Cardiac fibroblast (primary cell): ENCODE results near the gene NRXN3.

ENCODE experiments used
- DNase-seq, 2 donors: peaks; one replicate each; pipeline versions ENCODE4 v3.0.0 to v3.0.0-alpha.2; 2010; ENCODE audit warnings: low read depth in 2 of 2
- H3K4me3 ChIP-seq, 2 donors: replicated peaks in 1 of 2; 1 replicate in 1 of 2; 2 replicates in 1 of 2; pipeline ENCODE4 v1.5.1; 2011; ENCODE audit warnings: low read depth in 2 of 2, low read length in 2 of 2, mild to moderate bottlenecking in 2 of 2, moderate library complexity in 1 of 2
- TF ChIP-seq, protein P1 (sequence below): IDR thresholded peaks from one replicate; pipeline ENCODE4 v1.5.1; 2011; ENCODE audit warnings: low read depth, mild to moderate bottlenecking, low read length, inconsistent platforms

NRXN3 gene

DNA sequence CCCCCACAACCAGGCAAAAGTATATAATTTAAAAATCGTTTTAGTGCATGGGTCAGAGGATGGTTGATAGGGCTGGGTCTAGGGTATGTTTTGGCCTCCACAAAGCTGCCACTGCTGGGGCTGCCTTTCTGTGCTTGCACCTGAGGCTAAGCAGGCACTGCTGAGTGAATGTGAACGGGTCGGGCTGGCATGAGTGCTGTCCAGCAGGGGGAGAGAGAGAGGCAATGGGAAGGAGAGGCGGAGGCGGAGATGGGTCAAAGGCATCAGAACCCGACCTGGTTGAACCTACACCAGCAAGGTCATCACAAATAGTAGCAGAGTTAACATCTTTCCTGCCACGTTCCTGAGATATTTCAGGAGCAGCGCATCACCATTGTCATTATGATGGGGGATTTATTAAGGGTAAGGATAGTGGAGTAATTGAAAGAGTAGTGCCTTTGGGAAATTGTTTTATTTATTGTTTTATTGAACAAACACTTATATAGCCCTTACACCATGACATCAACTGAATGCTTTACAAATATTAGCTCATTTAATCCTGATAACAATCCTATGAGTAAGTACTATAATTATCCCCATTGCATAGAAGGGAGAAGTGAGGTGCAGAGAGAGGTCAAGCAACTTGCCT, 5.8 kb upstream of the NRXN3 start:
- H3K4me3 ChIP-seq = no peak overlapping the region
- TF ChIP-seq, protein P1, sequence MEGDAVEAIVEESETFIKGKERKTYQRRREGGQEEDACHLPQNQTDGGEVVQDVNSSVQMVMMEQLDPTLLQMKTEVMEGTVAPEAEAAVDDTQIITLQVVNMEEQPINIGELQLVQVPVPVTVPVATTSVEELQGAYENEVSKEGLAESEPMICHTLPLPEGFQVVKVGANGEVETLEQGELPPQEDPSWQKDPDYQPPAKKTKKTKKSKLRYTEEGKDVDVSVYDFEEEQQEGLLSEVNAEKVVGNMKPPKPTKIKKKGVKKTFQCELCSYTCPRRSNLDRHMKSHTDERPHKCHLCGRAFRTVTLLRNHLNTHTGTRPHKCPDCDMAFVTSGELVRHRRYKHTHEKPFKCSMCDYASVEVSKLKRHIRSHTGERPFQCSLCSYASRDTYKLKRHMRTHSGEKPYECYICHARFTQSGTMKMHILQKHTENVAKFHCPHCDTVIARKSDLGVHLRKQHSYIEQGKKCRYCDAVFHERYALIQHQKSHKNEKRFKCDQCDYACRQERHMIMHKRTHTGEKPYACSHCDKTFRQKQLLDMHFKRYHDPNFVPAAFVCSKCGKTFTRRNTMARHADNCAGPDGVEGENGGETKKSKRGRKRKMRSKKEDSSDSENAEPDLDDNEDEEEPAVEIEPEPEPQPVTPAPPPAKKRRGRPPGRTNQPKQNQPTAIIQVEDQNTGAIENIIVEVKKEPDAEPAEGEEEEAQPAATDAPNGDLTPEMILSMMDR = peak; percentile 19
- no peak for DNase-seq

DNA sequence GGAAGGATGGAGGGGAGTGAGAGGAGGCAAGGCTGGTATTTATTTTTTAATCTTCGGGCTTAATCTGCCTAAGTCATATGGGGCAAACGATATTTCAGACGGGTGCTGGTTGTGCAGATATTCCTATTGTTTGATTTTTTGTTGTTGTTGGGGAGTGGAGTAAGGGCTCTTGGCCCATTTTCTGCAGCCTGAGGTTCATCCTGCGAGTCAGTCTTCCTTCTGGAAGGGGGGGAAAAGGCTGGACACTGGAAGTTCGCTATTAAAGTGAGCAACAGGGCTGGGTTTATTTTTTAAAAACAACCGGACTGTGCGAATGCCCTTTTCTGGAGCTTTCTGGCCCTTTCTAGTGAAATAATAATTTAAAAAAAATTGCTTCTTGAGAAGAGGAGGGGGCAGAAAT, 2.3 kb downstream of the NRXN3 start:
- TF ChIP-seq, protein P1 = no peak
- DNase-seq = no peak
- H3K4me3 ChIP-seq = no peak overlapping the region

DNA sequence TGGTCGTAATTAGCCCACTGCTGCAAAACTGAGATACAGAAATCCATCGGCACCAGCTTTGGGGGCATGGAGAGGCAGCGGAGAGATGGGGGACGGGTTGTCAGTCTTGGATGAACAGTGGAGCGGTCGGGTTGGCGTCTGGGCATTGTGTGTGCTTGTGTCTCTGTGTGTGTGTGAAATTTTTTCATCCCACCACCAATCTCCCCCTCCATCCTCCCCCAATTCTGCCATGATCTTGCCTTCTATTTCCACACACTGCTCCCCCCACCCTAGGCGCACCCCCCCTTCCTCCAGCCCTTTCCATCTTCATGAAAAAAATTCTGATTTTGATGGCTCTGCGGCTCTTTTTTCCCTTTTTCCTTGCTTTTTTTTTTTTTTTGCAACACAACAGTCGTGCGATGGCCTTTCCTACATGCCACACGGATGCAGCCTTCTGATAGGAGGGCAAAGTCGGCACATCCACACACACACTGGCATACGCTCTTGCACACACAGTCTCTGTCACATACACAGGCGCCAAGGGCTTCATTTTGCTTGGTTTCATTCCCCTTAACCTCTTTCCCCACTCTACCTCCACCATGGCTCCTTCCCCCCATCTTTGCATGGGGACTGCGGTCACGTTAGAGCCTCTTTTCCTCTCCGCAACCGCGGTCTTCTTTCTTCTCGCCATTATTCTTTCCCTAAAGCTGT, 3.3 kb downstream of the NRXN3 start:
- TF ChIP-seq, protein P1 = no peak
- no peak for DNase-seq
- no peak overlapping the region for H3K4me3 ChIP-seq

DNA sequence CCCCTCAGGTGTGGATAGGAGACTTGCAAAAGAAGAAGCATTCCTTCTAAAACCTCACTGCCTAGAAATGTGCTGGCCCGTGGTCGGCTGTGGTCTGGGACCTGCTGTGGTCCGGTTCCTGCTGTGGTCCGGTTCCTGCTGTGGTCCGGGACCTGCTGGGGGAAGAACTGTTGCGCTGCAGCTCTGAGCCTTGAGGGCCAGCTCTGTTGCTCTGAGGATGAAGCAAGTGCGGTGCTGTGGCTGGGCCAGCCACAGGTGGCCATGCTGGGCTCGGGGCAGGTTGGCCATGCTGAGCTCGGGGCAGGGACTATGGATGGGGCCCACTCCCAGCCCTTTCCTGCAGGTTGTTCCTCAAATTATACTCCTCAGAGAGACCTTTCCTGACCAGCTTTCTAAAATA, 5.2 kb downstream of the NRXN3 start:
- TF ChIP-seq, protein P1 = no peak
- no peak for DNase-seq
- H3K4me3 ChIP-seq = no peak overlapping the region

DNA sequence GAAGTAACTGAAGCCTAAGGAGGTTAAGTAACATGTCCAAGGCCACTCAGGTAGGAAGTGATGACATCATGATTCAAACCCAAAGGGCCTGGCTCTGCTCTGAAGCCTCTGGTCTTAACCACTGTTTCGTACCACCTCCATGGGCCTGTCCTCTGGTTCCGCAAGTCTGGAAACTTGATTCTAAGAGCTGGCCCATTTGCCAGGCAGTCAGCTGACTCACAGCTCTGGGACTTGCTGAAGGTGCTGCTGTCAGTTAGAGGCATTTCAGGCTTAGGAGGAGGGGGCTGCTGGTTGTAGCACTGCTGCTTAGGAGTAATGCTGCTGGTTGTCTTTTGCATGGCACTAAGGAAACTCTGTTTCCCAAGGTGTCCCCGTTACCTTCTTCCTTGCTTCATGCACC, 7.9 kb downstream of the NRXN3 start:
- no peak for DNase-seq
- TF ChIP-seq, protein P1 = no peak
- no peak overlapping the region for H3K4me3 ChIP-seq

DNA sequence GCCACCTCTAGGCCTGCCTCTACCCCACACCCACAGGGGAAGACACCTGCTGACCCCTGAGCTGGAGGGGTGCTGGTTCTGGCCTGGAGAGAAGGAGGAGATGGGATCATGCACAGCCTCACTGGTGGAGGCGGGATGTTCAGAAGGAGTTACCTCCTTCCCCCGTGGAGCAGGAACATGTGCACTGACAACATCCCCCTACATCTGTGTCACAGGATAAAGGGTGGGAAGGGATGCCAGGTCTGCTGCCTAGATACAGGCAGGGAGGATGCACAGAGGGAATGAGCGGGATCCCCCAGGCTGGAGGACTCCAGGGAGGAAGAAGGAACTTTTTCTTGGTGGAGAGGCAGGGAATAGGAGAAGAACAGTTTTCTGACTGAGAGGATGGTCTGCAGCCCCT, 8.8 kb downstream of the NRXN3 start:
- H3K4me3 ChIP-seq = no peak overlapping the region
- TF ChIP-seq, protein P1 = no peak
- DNase-seq = no peak

DNA sequence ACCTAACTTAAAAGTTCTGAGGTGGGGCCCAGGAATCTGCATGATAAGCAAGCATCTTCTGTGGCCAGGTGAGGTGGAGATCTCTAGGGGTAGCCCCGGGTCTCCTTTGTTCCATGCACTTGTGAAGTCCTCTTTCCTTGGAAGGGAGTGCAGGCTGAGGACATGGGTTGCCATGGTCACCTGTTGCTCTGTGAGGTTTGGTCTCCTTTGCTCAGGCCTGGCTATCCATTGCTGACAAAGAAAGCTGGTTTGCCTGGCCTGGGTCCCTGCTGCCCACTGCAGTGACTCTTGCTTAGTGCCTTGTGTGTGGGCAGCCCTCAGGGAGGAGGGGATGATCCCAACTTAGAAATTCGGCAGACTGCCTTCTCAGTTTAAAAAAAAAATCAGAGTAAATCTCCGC, 11.1 kb downstream of the NRXN3 start:
- no peak overlapping the region for H3K4me3 ChIP-seq
- DNase-seq = no peak
- TF ChIP-seq, protein P1 = no peak
